ENCODE data around the gene YWHAG.

Gene YWHAG

DNA sequence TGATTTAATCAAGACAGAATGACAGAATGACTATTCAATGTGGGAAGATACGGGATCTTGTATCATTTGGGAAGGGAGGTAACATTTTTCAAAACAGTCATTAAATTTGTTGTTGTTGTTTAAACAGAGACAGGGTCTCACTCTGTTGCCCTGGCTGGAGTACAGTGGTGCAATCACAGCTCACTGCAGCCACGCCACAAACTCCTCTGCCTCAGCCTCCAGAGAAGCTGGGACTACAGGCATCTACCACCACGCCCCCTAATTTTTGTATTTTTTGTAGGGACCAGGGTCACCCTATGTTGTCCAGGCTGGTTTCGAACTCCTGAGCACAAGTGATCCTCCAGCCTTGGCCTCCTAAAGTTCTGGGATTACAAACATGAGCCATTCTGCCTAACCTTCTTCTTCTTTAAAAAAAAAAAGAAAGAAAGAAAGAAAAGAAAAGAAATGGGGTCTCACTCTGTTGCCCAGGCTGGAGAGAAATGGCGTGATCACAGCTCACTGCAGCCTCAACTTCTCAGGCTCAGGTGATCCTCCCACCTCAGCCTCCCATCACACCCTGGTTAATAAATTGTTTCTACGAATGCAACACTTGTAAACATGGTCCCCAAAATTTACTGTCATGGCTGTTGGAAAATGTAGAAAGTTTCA is 24.3 kb downstream of the YWHAG start:
- H3K27me3 Mint-ChIP-seq, result no peaks in the 10 kb centered on the region
- intact Hi-C loops (cut with micrococcal nuclease), result no loop called here
- H3K27ac Mint-ChIP-seq, result no peak overlapping the region
- no peak overlapping the region for H3K4me3 Mint-ChIP-seq
- H3K9me3 Mint-ChIP-seq, result no peaks in the 10 kb centered on the region
- peaks cover 77% of the 10 kb centered on the region for H3K4me1 Mint-ChIP-seq (ENCODE audit: low read depth)
- H3K36me3 Mint-ChIP-seq (ENCODE audit: low read depth), result peaks cover 87% of the 10 kb centered on the region

DNA sequence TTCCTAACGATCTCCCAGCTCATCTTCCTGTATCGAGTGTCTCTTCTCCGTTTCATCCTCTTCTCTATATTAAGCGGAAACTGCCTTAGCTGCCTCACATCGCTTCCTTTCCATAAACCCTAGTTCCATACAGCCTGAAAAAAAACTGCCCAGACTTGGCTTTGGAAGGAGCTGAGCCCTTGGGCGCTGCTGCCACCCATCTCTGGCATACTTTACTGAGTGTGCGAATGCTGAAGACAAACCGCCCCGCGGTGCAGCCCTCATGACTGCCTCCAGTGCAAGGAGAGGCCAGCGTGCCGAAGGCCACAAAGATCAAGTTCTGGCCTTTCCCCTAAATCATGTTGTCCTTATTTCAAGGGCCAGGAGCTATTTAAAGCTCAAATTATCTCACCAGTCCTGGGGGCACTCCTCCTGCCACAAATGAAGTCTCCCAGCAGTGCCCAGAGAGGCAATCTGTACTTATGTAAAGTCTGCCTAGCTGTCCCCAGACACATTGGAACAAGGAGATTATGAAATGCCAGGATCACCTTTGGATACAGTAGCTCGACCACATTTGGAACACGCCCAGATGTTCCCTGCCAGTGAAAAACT is 25.2 kb downstream of the YWHAG start:
- intact Hi-C loops (cut with micrococcal nuclease), result no loop called here
- peak overlapping the region; percentile 36 for H3K27ac Mint-ChIP-seq
- H3K27me3 Mint-ChIP-seq, result no peaks in the 10 kb centered on the region
- H3K36me3 Mint-ChIP-seq (ENCODE audit: low read depth), result peaks cover 90% of the 10 kb centered on the region
- H3K9me3 Mint-ChIP-seq, result no peaks in the 10 kb centered on the region
- H3K4me1 Mint-ChIP-seq (ENCODE audit: low read depth), result peaks cover 82% of the 10 kb centered on the region
- no peak overlapping the region for H3K4me3 Mint-ChIP-seq

DNA sequence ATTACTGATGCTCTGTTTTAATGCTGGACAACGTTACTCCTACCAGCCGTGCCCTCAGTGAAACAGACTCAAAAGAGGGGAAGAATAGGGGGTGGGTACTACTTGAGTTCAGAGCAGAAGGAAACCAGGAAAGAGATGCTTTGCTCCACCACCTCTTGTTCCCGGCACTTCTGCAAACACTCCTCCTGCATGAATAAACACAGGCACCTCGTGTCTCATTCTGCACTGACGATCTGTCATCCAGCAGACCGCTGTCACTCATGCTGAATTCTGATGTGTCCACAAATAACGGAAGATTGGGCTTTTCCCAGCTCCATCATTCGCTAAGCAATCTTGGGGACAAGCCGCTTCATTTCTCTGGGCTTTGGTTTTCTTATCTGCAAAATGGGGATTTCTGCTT is 26.7 kb downstream of the YWHAG start:
- Mint-ChIP-seq H3K36me3 (ENCODE audit: low read depth) (peaks cover 88% of the 10 kb centered on the region), H3K4me3 (no peak overlapping the region), H3K9me3 (no peaks in the 10 kb centered on the region), H3K27me3 (no peaks in the 10 kb centered on the region), H3K4me1 (ENCODE audit: low read depth) (peaks cover 76% of the 10 kb centered on the region), H3K27ac (no peak overlapping the region)
- intact Hi-C loops (cut with micrococcal nuclease), result no loop called here

- Mint-ChIP-seq H3K4me1 (ENCODE audit: low read depth) (peaks cover 69% of the 10 kb centered on the region), H3K36me3 (ENCODE audit: low read depth) (peaks cover 86% of the 10 kb centered on the region), H3K27me3 (no peaks in the 10 kb centered on the region), H3K9me3 (no peaks in the 10 kb centered on the region), H3K4me3 (no peak overlapping the region), H3K27ac (no peak overlapping the region)
- intact Hi-C loops (cut with micrococcal nuclease), result no loop called here
These were observed 28.1 kb downstream of the YWHAG start for GRCh38 chr7:76330673-76331072.

GRCh38 chr7:76330261-76330660 is 28.5 kb downstream of the YWHAG start:
- no peaks in the 10 kb centered on the region for H3K27me3 Mint-ChIP-seq
- no peaks in the 10 kb centered on the region for H3K9me3 Mint-ChIP-seq
- no peak overlapping the region for H3K4me3 Mint-ChIP-seq
- peaks cover 66% of the 10 kb centered on the region for H3K4me1 Mint-ChIP-seq (ENCODE audit: low read depth)
- intact Hi-C loops (cut with micrococcal nuclease), result no loop called here
- no peak overlapping the region for H3K27ac Mint-ChIP-seq
- H3K36me3 Mint-ChIP-seq (ENCODE audit: low read depth), result peaks cover 86% of the 10 kb centered on the region

- no peak overlapping the region for H3K4me3 Mint-ChIP-seq
- intact Hi-C loops (cut with micrococcal nuclease), result no loop called here
- H3K27me3 Mint-ChIP-seq, result no peaks in the 10 kb centered on the region
- H3K4me1 Mint-ChIP-seq (ENCODE audit: low read depth), result peaks cover 66% of the 10 kb centered on the region
- H3K9me3 Mint-ChIP-seq, result no peaks in the 10 kb centered on the region
- peaks cover 91% of the 10 kb centered on the region for H3K36me3 Mint-ChIP-seq (ENCODE audit: low read depth)
- H3K27ac Mint-ChIP-seq, result no peak overlapping the region
These were observed 29.3 kb downstream of the YWHAG start for GRCh38 chr7:76329479-76329878.

GRCh38 chr7:76328389-76328788 is 30.4 kb downstream of the YWHAG start:
- no peaks in the 10 kb centered on the region for H3K27me3 Mint-ChIP-seq
- peak overlapping the region; percentile 30 for H3K27ac Mint-ChIP-seq
- H3K4me1 Mint-ChIP-seq (ENCODE audit: low read depth), result peaks cover 60% of the 10 kb centered on the region
- H3K36me3 Mint-ChIP-seq (ENCODE audit: low read depth), result peaks cover 97% of the 10 kb centered on the region
- H3K9me3 Mint-ChIP-seq, result no peaks in the 10 kb centered on the region
- intact Hi-C loops (cut with micrococcal nuclease), result no loop called here
- H3K4me3 Mint-ChIP-seq, result no peak overlapping the region

- Mint-ChIP-seq H3K4me3 (no peak overlapping the region), H3K9me3 (no peaks in the 10 kb centered on the region), H3K36me3 (ENCODE audit: low read depth) (peaks cover 97% of the 10 kb centered on the region), H3K27ac (no peak overlapping the region), H3K27me3 (no peaks in the 10 kb centered on the region), H3K4me1 (ENCODE audit: low read depth) (peaks cover 53% of the 10 kb centered on the region)
- intact Hi-C loops (cut with micrococcal nuclease), result no loop called here
These were observed 31.2 kb downstream of the YWHAG start for GRCh38 chr7:76327610-76328009.

GRCh38 chr7:76326646-76327233 is 32.1 kb downstream of the YWHAG start:
- Mint-ChIP-seq H3K4me1 (ENCODE audit: low read depth) (peaks cover 44% of the 10 kb centered on the region), H3K27ac (no peak overlapping the region), H3K4me3 (no peak overlapping the region), H3K27me3 (no peaks in the 10 kb centered on the region), H3K36me3 (ENCODE audit: low read depth) (peaks cover 97% of the 10 kb centered on the region), H3K9me3 (no peaks in the 10 kb centered on the region)
- intact Hi-C loops (cut with micrococcal nuclease), result no loop called here

DNA sequence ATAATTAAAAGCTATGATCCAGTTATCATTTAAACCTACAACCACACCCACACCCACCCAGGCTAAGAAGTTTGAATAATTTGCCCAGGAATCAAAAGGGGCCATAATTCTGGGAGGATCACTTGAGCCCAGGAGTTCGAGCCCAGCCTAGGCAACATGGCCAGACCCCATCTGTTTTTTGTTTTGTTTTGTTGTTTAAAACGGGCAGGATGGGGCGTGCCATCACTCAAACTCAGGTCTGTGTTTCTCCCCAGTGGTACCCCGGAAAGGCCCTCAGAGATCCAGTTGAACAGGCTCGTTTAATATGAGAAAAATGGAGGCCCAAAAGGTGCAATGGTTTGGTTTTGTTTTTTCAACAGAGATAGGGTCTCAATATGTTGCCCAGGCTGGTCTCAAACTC is 33.0 kb downstream of the YWHAG start:
- intact Hi-C loops (cut with micrococcal nuclease), result no loop called here

DNA sequence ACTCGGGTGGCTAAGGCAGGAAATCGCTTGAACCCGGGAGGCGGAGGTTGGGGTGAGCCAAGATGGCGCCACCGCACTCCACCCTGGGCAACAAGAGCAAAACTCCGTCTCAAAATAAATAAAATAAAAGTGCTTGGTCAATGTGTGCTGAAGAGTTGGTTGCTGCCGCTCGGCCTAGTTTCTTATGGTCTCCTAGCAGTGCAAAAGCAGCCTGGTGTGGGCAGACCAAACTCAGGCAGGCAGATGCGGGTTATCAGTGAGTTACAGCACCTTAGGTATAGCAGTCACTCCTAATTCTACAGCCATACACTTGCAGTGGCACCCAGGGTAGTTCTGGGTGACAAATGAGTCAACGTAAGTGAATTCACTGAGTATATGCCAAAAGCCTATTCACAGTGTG is 33.7 kb downstream of the YWHAG start:
- Mint-ChIP-seq H3K4me1 (ENCODE audit: low read depth) (peaks cover 37% of the 10 kb centered on the region), H3K36me3 (ENCODE audit: low read depth) (peaks cover 97% of the 10 kb centered on the region), H3K4me3 (no peak overlapping the region), H3K9me3 (no peaks in the 10 kb centered on the region), H3K27me3 (no peaks in the 10 kb centered on the region), H3K27ac (no peak overlapping the region)
- intact Hi-C loops (cut with micrococcal nuclease), result no loop called here

More for the DNA sequence above, 33.0 kb downstream of the YWHAG start:
- no peaks in the 10 kb centered on the region for H3K27me3 Mint-ChIP-seq
- no peaks in the 10 kb centered on the region for H3K9me3 Mint-ChIP-seq
- peaks cover 37% of the 10 kb centered on the region for H3K4me1 Mint-ChIP-seq (ENCODE audit: low read depth)
- H3K27ac Mint-ChIP-seq, result no peak overlapping the region
- peaks cover 97% of the 10 kb centered on the region for H3K36me3 Mint-ChIP-seq (ENCODE audit: low read depth)
- H3K4me3 Mint-ChIP-seq, result no peak overlapping the region

DNA sequence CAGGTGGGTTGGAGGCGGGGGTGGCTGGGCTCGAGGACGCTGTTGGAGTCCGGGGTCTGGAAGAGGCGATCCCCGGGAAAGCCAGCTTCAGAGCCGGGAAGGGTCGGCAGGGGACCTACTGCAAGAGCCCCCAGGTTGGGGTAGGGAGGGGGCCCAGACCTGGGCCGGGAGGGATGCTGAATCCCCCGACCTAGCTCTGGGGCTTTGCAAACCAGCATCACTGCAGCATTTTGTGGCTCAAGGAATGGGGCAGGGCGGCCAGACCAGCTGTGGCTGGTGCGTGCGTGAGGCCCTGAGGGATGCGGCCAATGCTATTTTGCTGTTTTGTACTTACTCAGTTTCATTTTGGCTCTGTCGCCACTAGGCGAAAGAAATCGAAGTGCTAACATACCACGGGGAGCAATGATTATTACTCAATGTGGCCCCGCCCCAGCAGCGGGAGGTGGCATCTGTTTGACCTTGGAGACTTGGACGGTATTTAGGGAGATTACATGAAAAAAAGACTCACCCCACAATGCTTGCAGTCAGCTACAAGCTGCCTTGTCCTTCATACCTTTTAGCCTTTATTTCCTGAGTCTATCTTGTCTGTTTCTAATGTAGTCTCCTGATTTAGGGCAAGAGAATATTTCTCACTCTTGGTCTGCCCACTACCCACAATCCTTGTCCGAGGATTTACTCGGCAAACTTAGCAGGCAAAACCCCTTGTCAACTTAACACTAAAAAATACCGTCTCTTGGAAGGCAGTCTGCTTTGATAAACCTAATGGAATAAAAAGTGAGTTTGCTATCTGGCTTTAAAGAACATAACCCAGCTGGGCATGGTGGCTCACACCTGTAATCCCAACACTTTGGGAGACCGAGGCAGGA is 40.1 kb downstream of the YWHAG start:
- Mint-ChIP-seq H3K36me3 (ENCODE audit: low read depth) (peaks cover 47% of the 10 kb centered on the region), H3K27me3 (peaks cover 2% of the 10 kb centered on the region), H3K9me3 (no peaks in the 10 kb centered on the region), H3K4me3 (peak overlapping the region; percentile 84), H3K4me1 (ENCODE audit: low read depth) (peaks cover 48% of the 10 kb centered on the region), H3K27ac (peak overlapping the region; percentile 84)
- intact Hi-C loops (cut with micrococcal nuclease), result loop anchor here (1.0 kb wide), 1 partner anchor 41 kb away; no protein-coding TSS in a partner anchor

- Mint-ChIP-seq H3K4me3 (peak overlapping the region; percentile 84), H3K9me3 (no peaks in the 10 kb centered on the region), H3K4me1 (ENCODE audit: low read depth) (peaks cover 48% of the 10 kb centered on the region), H3K27me3 (peaks cover 3% of the 10 kb centered on the region), H3K27ac (peak overlapping the region; percentile 84), H3K36me3 (ENCODE audit: low read depth) (peaks cover 40% of the 10 kb centered on the region)
- intact Hi-C loops (cut with micrococcal nuclease), result loop anchor here (1.0 kb wide), 1 partner anchor 41 kb away; no protein-coding TSS in a partner anchor
These were observed 40.9 kb downstream of the YWHAG start for GRCh38 chr7:76317782-76318487.

Data from dendritic cell treated with granulocyte-macrophage colony-stimulating factor and Interleukin-4, amounts not matched to agents 40 ng/mL and 50 ng/mL, for 4 days (primary cell).